Measurements from ENCODE around the gene VPS26B. TPM values are rescaled to one million over a fixed set of nuclear protein-coding genes. Genes with fewer than 3 reads are reported as not detected.

The VPS26B gene
- total and polyA plus RNA-seq, 5 donors, result 18.7 to 38.0 (median 34.2) TPM

Other genes with a start within 250 kb of the VPS26B start
- gene JAM3, start 155.6 kb upstream of the VPS26B start, total RNA-seq, result 10 to 100 TPM; 44.5 to 45.5 (median 44.9) TPM
- 22.2 TPM for gene JAM3, start 155.6 kb upstream of the VPS26B start, polyA plus RNA-seq
- gene NCAPD3, start 704 bp upstream of the VPS26B start, total RNA-seq, result 10 to 100 TPM in 2 of 4 donors, 1 to 10 TPM in 2; 8.7 to 11.1 (median 10.0) TPM
- gene NCAPD3, start 704 bp upstream of the VPS26B start, polyA plus RNA-seq, result 5.4 TPM
- 10 to 100 TPM; 35.6 to 51.3 (median 44.2) TPM for gene THYN1, start 28.7 kb downstream of the VPS26B start, total RNA-seq
- gene THYN1, start 28.7 kb downstream of the VPS26B start, polyA plus RNA-seq, result 57.0 TPM
- 10 to 100 TPM; 18.7 to 34.6 (median 27.3) TPM for gene ACAD8, start 28.9 kb downstream of the VPS26B start, total RNA-seq
- 25.6 TPM for gene ACAD8, start 28.9 kb downstream of the VPS26B start, polyA plus RNA-seq
- gene GLB1L3, start 51.7 kb downstream of the VPS26B start, total RNA-seq, result not detected
- not detected for gene GLB1L3, start 51.7 kb downstream of the VPS26B start, polyA plus RNA-seq
- gene GLB1L2, start 107.3 kb downstream of the VPS26B start, total RNA-seq, result 1 to 10 TPM in 2 of 4 donors, under 1 TPM in 2; 0.85 to 1.6 (median 1.2) TPM
- 0.61 TPM for gene GLB1L2, start 107.3 kb downstream of the VPS26B start, polyA plus RNA-seq
- gene B3GAT1, start 187.6 kb downstream of the VPS26B start, total RNA-seq, result under 1 TPM in 3 of 4 donors, not detected in 1; 0.08 to 0.32 (median 0.29) TPM
- 0.18 TPM for gene B3GAT1, start 187.6 kb downstream of the VPS26B start, polyA plus RNA-seq

All from right cardiac atrium (tissue), 5 donors.